SK-N-SH (cell line): Measurements from ENCODE around the gene RAPGEFL1. TPM values are rescaled to one million over a fixed set of nuclear protein-coding genes. Genes with fewer than 3 reads are reported as not detected.

Experiments used
- CTCF ChIA-PET: fragments of 300-600, 350-600 bp; formaldehyde crosslinking; extraction: SDS; loops from one replicate; lab custom pipeline; 2021; lab: Yijun Ruan, JAX
- POLR2A ChIA-PET: fragments of 350-600 bp; sonication (Branson Sonifier 250); formaldehyde crosslinking; extraction: SDS; loops from one replicate; lab custom pipeline; 2020; ENCODE audit warnings: antibody characterized with exemption, inconsistent platforms; lab: Yijun Ruan, JAX
- DNase-seq: peaks from one replicate; pipeline ENCODE4 v3.0.0; 2012
- H2AFZ ChIP-seq: fragments of 200-600 bp; sonication (generic); 2 replicates; pipeline ENCODE4 v1.8.1; 2016; ENCODE audit warnings: antibody characterized with exemption, mild to moderate bottlenecking, low read depth
- H3F3A ChIP-seq: fragments of 200-600 bp; sonication (generic); replicated peaks from 2 replicates; pipeline ENCODE3; 2016; ENCODE audit warnings: antibody characterized with exemption, mild to moderate bottlenecking; ENCODE audit not compliant: insufficient read depth
- H3K27ac ChIP-seq, 2 experiments: fragments of 200-500 bp in 1 of 2; fragments of 200-600 bp in 1 of 2; sonication (Bioruptor generic) in 1 of 2; sonication (generic), shearing (Covaris generic) in 1 of 2; 2 replicates each; pipeline versions ENCODE4 v1.5.1 to v1.6.1; 2014 to 2016; ENCODE audit warnings: low read depth in 2 of 2, inconsistent platforms in 1 of 2, low read length in 1 of 2, mild to moderate bottlenecking in 1 of 2, mixed read lengths in 1 of 2
- H3K27me3 ChIP-seq: fragments of 200-600 bp; sonication (generic), shearing (Covaris generic); 2 replicates; pipeline ENCODE4 v1.6.1; 2016; ENCODE audit warnings: mixed run types; ENCODE audit not compliant: insufficient read depth
- H3K36me3 ChIP-seq, 2 experiments: fragments of 200-500 bp in 1 of 2; fragments of 200-600 bp in 1 of 2; sonication (Bioruptor generic) in 1 of 2; sonication (generic) in 1 of 2; replicated peaks in 1 of 2; 2 replicates each; pipeline versions ENCODE3 to v1.5.1; 2014 to 2016; ENCODE audit warnings: low read length in 1 of 2, mild to moderate bottlenecking in 1 of 2; ENCODE audit not compliant: insufficient read depth in 2 of 2, control insufficient read depth in 1 of 2
- H3K4me1 ChIP-seq, 2 experiments: fragments of 200-500 bp in 1 of 2; fragments of 200-600 bp in 1 of 2; sonication (Bioruptor generic) in 1 of 2; sonication (generic), shearing (Covaris generic) in 1 of 2; 2 replicates each; pipeline versions ENCODE4 v1.5.1 to v1.6.1; 2014 to 2016; ENCODE audit warnings: low read depth in 1 of 2, low read length in 1 of 2, mixed run types in 1 of 2; ENCODE audit not compliant: insufficient read depth in 2 of 2, control insufficient read depth in 1 of 2
- H3K4me2 ChIP-seq: fragments of 200-600 bp; sonication (generic), shearing (Covaris generic); 2 replicates; pipeline ENCODE4 v1.6.1; 2017; ENCODE audit warnings: mixed run types
- H3K4me3 ChIP-seq, 2 experiments: fragments of 200-500 bp in 1 of 2; fragments of 200-600 bp in 1 of 2; sonication (Bioruptor generic) in 1 of 2; sonication (generic), shearing (Covaris generic) in 1 of 2; 2 replicates each; pipeline versions ENCODE4 v1.5.1 to v1.8.1; 2014 to 2016; ENCODE audit warnings: low read depth in 2 of 2, inconsistent platforms in 1 of 2, low read length in 1 of 2, mild to moderate bottlenecking in 1 of 2, mixed read lengths in 1 of 2, moderate library complexity in 1 of 2
- H3K79me2 ChIP-seq: fragments of 200-600 bp; sonication (generic); 2 replicates; pipeline ENCODE4 v1.8.1; 2017; ENCODE audit warnings: mild to moderate bottlenecking; ENCODE audit not compliant: insufficient read depth
- H3K9ac ChIP-seq: fragments of 200-600 bp; sonication (generic); 2 replicates; pipeline ENCODE4 v1.6.1; 2017; ENCODE audit warnings: mixed run types
- H3K9me2 ChIP-seq: fragments of 200-600 bp; sonication (generic); 2 replicates; pipeline ENCODE4 v1.6.1; 2017; ENCODE audit warnings: mixed run types
- H3K9me3 ChIP-seq: fragments of 200-600 bp; sonication (generic); 2 replicates; pipeline ENCODE4 v1.6.1; 2017; ENCODE audit warnings: mixed run types, mild to moderate bottlenecking, moderate library complexity
- H4K20me1 ChIP-seq: fragments of 200-600 bp; sonication (generic); 2 replicates; pipeline ENCODE4 v1.6.1; 2017; ENCODE audit warnings: mild to moderate bottlenecking, mixed run types; ENCODE audit not compliant: insufficient read depth
- CHD2 ChIP-seq: fragments of 150-350 bp; IDR thresholded peaks from 2 replicates; pipeline ENCODE4 v1.6.1; 2018; ENCODE audit warnings: low read length; ENCODE audit not compliant: partially characterized antibody
- CTCF ChIP-seq: fragments of 200-600 bp; sonication (generic); IDR thresholded peaks from 2 replicates; pipeline ENCODE4 v1.6.1; 2017; ENCODE audit warnings: antibody characterized with exemption, mild to moderate bottlenecking, moderate library complexity
- ELF1 ChIP-seq: IDR thresholded peaks from 2 replicates; pipeline ENCODE4 v1.4.0; 2012
- EP300 ChIP-seq, 2 experiments: IDR thresholded peaks; 2 replicates each; pipeline versions ENCODE4 v1.4.0 to v1.6.1; 2012; ENCODE audit warnings: borderline replicate concordance in 1 of 2, low read depth in 1 of 2, low read length in 1 of 2
- EZH2phosphoT487 ChIP-seq: fragments of 200-600 bp; sonication (generic); IDR thresholded peaks from 2 replicates; pipeline ENCODE4 v1.6.1; 2017; ENCODE audit warnings: low read depth, mixed run types, mild to moderate bottlenecking, antibody characterized with exemption, moderate library complexity, borderline replicate concordance
- FOSL2 ChIP-seq: IDR thresholded peaks from 2 replicates; pipeline ENCODE4 v1.4.0; 2012; ENCODE audit warnings: low read depth, mild to moderate bottlenecking, moderate library complexity, borderline replicate concordance
- FOXJ3 ChIP-seq: sonication (generic); formaldehyde crosslinking; IDR thresholded peaks from 2 replicates; pipeline ENCODE4 v1.5.1; 2020; ENCODE audit warnings: mild to moderate bottlenecking, missing genetic modification reagents
- GATA2 ChIP-seq: sonication (generic); formaldehyde crosslinking; IDR thresholded peaks from 2 replicates; pipeline ENCODE4 v1.5.0; 2020; ENCODE audit warnings: mild to moderate bottlenecking, missing genetic modification reagents
- IRF3 ChIP-seq: fragments of 150-350 bp; IDR thresholded peaks from 2 replicates; pipeline ENCODE4 v1.6.1; 2016; ENCODE audit warnings: mild to moderate bottlenecking, low read depth, low read length
- JUND ChIP-seq: IDR thresholded peaks from 2 replicates; pipeline ENCODE4 v1.4.0; 2012
- MAX ChIP-seq: IDR thresholded peaks from 2 replicates; pipeline ENCODE4 v1.4.0; 2012; ENCODE audit warnings: low read depth
- MEF2A ChIP-seq: IDR thresholded peaks from 2 replicates; pipeline ENCODE4 v1.4.0; 2012; ENCODE audit warnings: low read depth, borderline replicate concordance
- MXI1 ChIP-seq: IDR thresholded peaks from 2 replicates; pipeline ENCODE4 v1.6.1; 2012; ENCODE audit warnings: mild to moderate bottlenecking, low read depth, low read length, improper control_type of control experiment
- NFIC ChIP-seq: IDR thresholded peaks from 2 replicates; pipeline ENCODE4 v1.4.0; 2012; ENCODE audit warnings: borderline replicate concordance
- NRF1 ChIP-seq: IDR thresholded peaks from 2 replicates; pipeline ENCODE4 v1.6.1; 2012; ENCODE audit warnings: low read depth, mild to moderate bottlenecking, low read length
- POLR2AphosphoS5 ChIP-seq: IDR thresholded peaks from 2 replicates; pipeline ENCODE4 v1.6.1; 2012; ENCODE audit warnings: low read depth, low read length
- RAD21 ChIP-seq: IDR thresholded peaks from 2 replicates; pipeline ENCODE4 v1.6.1; 2012; ENCODE audit warnings: mild to moderate bottlenecking, low read length
- RCOR1 ChIP-seq: fragments of 150-350 bp; IDR thresholded peaks from 2 replicates; pipeline ENCODE4 v1.6.1; 2017; ENCODE audit warnings: antibody characterized with exemption, low read length
- RFX5 ChIP-seq: IDR thresholded peaks from 2 replicates; pipeline ENCODE4 v1.6.1; 2012; ENCODE audit warnings: mild to moderate bottlenecking, improper control_type of control experiment, low read length
- RXRA ChIP-seq: IDR thresholded peaks from 2 replicates; pipeline ENCODE4 v1.4.0; 2012; ENCODE audit warnings: low read depth, mild to moderate bottlenecking, borderline replicate concordance
- SIN3A ChIP-seq: IDR thresholded peaks from 2 replicates; pipeline ENCODE4 v1.6.1; 2012; ENCODE audit warnings: low read depth, mild to moderate bottlenecking, low read length, moderate library complexity, borderline replicate concordance
- SMC3 ChIP-seq: IDR thresholded peaks from 2 replicates; pipeline ENCODE4 v1.6.1; 2012; ENCODE audit warnings: low read depth, low read length, improper control_type of control experiment
- TAF1 ChIP-seq: IDR thresholded peaks from 2 replicates; pipeline ENCODE4 v1.6.1; 2012; ENCODE audit warnings: low read depth, mild to moderate bottlenecking, low read length, moderate library complexity, borderline replicate concordance
- TCF12 ChIP-seq: IDR thresholded peaks from 2 replicates; pipeline ENCODE4 v1.4.0; 2012
- TEAD4 ChIP-seq: IDR thresholded peaks from 2 replicates; pipeline ENCODE4 v1.4.0; 2012; ENCODE audit warnings: mild to moderate bottlenecking, borderline replicate concordance; ENCODE audit not compliant: insufficient read depth
- YY1 ChIP-seq: IDR thresholded peaks from 2 replicates; pipeline ENCODE4 v1.4.0; 2012; ENCODE audit warnings: low read depth, mild to moderate bottlenecking
- ZBTB33 ChIP-seq: IDR thresholded peaks from 2 replicates; pipeline ENCODE4 v1.4.0; 2012; ENCODE audit warnings: low read depth, borderline replicate concordance
- WGBS: methylation state at CpG from one replicate; pipeline ENCODE4 v1.1.6; 2017; ENCODE audit warnings: low lambda C conversion rate; 5-methylcytosine and 5-hydroxymethylcytosine counted together
- polyA plus RNA-seq, 3 experiments: library from polyadenylated mRNA; depleted of rRNA; stranded (reverse); fragments of >200 nt; gene quantifications; 2 replicates each; pipeline ENCODE4 v1.2.3, GENCODE V29; 2012

Gene RAPGEFL1
- polyA plus RNA-seq, 1 of the 3 experiments (the other 2 are of a cell fraction): 5.9 TPM

GRCh38 chr17:40191237-40192208 lies 14.3 kb downstream of the RAPGEFL1 start:
- peak; percentile 87 for DNase-seq
- TF ChIP-seq GATA2 (CRISPR knock-in tag): no peak
- no peak for TF ChIP-seq YY1
- TF ChIP-seq RXRA: no peak
- no peak for TF ChIP-seq TEAD4
- peak; percentile 9; the same call in 1 of the 2 replicates for TF ChIP-seq RCOR1
- TF ChIP-seq JUND: no peak
- TF ChIP-seq SIN3A: no peak
- TF ChIP-seq TCF12: no peak
- peak; percentile 13; the same call in 1 of the 2 replicates for TF ChIP-seq FOSL2
- no peak for TF ChIP-seq FOXJ3 (CRISPR knock-in tag)
- peak; percentile 65 for TF ChIP-seq CHD2
- no peak for TF ChIP-seq ELF1
- no peak for TF ChIP-seq ZBTB33
- no peak for TF ChIP-seq EP300 (IDR thresholded peaks at IDR 0.05; ENCODE audit: borderline replicate concordance in 1 of 2, low read depth in 1 of 2, low read length in 1 of 2)
- TF ChIP-seq MXI1: no peak; the same call in 1 of the 2 replicates
- TF ChIP-seq CTCF: peak; percentile 78
- TF ChIP-seq RFX5: no peak
- peak; percentile 20; the same call in 1 of the 2 replicates for TF ChIP-seq POLR2AphosphoS5
- no peak for TF ChIP-seq MEF2A
- peak; percentile 71 for TF ChIP-seq SMC3
- TF ChIP-seq EZH2phosphoT487: no peak
- no peak for TF ChIP-seq NRF1
- TF ChIP-seq TAF1: no peak
- TF ChIP-seq NFIC: no peak; the same call in 1 of the 2 replicates
- TF ChIP-seq MAX: peak; percentile 43; the same call in 1 of the 2 replicates
- no peak for TF ChIP-seq IRF3
- TF ChIP-seq RAD21: peak; percentile 62
- Histone ChIP-seq H3F3A (peaks cover 4% of the 10 kb centered on the region), H2AFZ (0 out of 2 replicates have a peak overlapping the region, but pooled peaks have one; percentile 65), H4K20me1 (no peaks in the 10 kb centered on the region), H3K9ac (no peak overlapping the region), H3K27me3 (no peaks in the 10 kb centered on the region), H3K27ac (peak overlapping the region in 1 of 2 experiments; percentile 55; a peak in 1 of 4 replicates), H3K9me3 (no peaks in the 10 kb centered on the region), H3K4me3 (peak overlapping the region; percentile 48 to 55), H3K36me3 (no peaks in the 10 kb centered on the region), H3K4me2 (peak overlapping the region; percentile 80; the same call in 1 of the 2 replicates), H3K4me1 (peaks cover 4 to 26% of the 10 kb centered on the region in 2 experiments; a peak in 3 of 4 replicates), H3K79me2 (no peaks in the 10 kb centered on the region), H3K9me2 (no peaks in the 10 kb centered on the region)
- ChIA-PET CTCF (interaction anchor here (0.6 to 6.0 kb wide), 47 partner anchors 9 to 342 kb away, joined by 3 to 94 read pairs (median 4); partner anchors contain the start of genes CSF3, NR1D1, PSMD3 and RAPGEFL1), POLR2A (interaction anchor here (1.0 to 1.5 kb wide), 3 partner anchors 8 to 97 kb away, joined by 3 to 8 read pairs (median 5); partner anchors contain the start of gene CDC6)
- 9% methylated on average over 25 of the region's 60 CpGs for WGBS
